GM21390 (cell line): ENCODE measurements around the gene COL8A2.

Experiments used
- ATAC-seq: cut with Tn5 transposase; IDR thresholded peaks from one replicate; pipeline ENCODE4 v1.9.1; 2021; ENCODE audit not compliant: unreplicated experiment

COL8A2 gene

DNA sequence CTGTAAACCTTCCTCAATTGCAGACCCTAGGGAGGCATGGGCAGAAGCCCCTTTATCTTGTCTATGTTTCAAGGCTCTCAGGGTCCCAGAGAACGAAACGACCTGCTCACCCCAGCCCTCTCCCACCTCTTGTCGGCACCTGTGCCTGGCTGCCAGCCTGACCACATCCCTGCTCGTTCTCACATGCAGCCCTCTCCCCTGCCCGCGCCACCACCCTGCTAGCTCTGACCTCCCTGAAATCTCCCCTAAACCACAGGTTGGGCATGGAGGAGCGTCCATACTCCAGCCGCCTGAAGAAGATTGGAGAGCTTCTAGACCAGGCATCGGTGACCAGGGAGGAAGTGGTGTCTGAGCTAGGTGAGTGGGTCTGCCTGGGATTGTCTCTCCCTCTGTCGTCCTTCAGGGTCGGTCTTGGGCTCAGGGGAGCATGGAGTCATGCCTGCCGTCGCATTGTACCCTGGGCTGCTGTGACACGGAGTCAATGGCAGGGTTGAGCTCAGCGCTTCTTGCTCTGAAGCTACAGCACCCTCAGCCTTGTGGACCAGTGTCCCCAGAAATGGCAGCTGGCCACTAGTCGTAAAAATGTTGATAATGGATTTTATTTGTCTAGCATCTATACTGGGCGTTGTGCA lies 32.7 kb downstream of the COL8A2 start:
- ATAC-seq = no peak

GRCh38 chr1:36091698-36092097 lies 33.3 kb downstream of the COL8A2 start:
- no peak for ATAC-seq

- ATAC-seq = no peak
Observed at GRCh38 chr1:36091141-36091540, 33.9 kb downstream of the COL8A2 start.

- peak; percentile 11 for ATAC-seq
Observed at GRCh38 chr1:36089393-36090121, 35.5 kb downstream of the COL8A2 start.

GRCh38 chr1:36088577-36089392 lies 36.2 kb downstream of the COL8A2 start, which contains the start of gene ADPRS:
Gene ADPRS, plus strand, starts transcription at chr1:36088892. Its CDS starts 13 bp downstream, at chr1:36088905.
- peak; percentile 68 for ATAC-seq

GRCh38 chr1:36088265-36088576 lies 36.8 kb downstream of the COL8A2 start:
- ATAC-seq = peak; percentile 3

DNA sequence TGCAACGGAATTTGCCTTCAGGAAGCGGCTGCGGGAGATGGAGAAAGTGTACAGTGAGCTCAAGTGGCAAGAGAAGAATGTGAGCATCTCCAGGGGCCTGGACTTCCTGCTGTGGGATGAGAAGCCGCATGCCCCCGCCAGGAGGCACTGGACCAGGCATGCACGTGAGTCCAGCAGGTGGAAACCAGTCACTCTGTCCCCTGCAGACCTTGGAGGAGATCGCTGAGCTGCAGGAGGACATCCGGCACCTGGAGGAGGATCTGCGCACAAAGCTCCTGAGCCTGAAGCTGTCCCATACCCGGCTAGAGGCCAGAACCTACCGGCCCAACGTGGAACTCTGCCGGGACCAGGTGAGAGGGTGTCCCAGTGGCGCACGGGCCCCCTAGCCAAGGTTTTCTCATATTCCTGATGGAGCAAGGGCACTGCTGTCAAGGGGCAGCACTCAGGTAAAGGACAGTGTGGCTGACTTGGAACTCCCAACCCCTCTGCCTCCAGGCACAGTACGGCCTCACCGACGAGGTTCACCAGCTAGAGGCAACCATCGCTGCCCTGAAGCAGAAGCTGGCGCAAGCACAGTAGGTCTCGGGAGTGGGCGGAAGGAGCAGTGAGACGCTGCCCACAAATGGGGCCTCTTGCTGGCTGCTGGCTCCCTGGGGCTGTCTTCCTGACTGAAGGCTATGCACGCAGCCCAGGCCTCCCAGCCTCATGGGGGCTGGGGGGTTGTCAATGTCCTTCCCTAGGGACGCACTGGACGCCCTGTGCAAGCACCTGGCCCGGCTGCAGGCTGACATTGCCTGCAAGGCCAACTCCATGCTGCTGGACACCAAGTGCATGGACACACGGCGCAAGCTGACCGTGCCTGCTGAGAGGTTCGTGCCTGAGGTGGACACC lies 37.5 kb downstream of the COL8A2 start:
- ATAC-seq = no peak

DNA sequence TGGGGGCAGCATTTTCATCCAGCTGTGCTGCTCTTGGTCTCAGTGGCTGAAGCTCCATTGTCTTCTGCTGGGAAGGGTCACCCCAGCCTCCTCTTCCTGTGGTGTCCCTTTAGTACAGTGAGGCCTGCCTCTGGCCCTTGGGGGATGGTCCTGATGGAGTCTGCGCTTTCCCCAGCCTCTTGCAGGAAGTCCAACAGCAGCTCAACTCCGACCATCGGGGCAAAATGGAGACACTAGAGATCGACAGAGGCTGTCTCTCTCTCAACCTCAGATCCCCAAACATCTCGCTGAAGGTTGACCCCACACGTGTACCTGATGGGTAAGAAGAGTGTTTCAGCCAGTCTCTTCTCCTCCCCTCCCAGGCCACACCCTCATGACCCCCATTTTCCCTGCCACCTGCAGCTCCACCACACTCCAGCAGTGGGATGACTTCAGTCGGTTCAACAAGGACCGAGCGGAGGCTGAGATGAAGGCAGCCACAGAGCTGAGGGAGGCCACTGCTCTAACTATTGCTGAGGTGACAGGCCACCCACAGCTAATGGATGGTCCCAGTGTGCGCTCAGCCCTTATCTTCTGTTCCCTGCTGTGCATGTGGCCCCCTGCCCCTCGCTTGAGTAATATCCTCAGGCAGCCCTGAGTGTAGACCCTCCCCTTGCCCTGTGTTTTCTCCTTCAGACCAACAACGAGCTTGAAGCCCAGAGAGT lies 38.3 kb downstream of the COL8A2 start:
- ATAC-seq = no peak

GRCh38 chr1:36085686-36086526 lies 39.1 kb downstream of the COL8A2 start:
- no peak for ATAC-seq

- no peak for ATAC-seq
Observed at GRCh38 chr1:36085126-36085525, 39.9 kb downstream of the COL8A2 start.

- no peak for ATAC-seq
Observed at GRCh38 chr1:36084497-36085115, 40.4 kb downstream of the COL8A2 start.

DNA sequence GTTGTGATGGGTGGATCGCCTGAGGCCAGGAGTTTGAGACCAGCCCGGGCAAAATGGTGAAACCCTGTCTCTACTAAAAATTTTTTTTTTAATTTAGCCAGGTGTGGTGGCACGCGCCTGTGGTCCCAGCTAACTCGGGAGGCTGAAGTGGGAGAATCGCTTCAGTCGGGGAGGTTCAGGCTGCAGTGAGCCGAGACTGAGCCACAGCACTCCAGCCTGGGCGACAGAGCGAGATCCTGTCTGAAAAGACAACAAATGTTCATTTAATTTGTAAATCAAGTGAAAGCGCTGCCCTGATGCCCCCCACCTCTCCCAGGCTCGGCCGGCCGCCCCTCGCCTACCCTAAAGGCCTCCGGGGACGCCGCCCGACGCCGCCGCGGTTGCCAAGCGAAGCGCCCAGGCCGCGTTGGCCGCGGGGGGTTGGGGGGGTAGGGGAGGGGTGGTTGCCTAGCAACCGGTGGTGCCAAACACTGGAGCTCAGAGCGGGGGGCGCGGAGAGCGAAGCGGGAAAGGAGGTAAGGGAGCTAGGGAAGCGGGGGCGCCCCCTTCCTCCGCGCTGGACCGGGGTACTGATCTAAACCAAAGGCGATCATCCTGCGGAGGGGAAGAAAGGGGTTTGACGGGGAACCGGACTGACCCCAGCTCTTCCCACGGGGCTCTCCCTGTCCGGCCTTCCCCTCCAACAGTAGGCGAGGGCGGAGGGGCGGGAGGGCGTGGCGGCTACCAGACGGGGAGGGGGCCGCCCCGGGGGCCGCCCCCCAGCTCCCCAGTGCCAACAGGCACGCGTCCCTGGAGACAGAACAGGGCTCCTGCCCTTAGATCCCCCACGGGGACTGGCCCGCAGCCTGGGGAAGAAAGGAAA lies 41.2 kb downstream of the COL8A2 start, which contains the start of gene TEKT2:
TEKT2 (plus strand) TSS at position 460 of the 862 bp plus-strand sequence. CDS start 828 bp downstream, outside the sequence.
- ATAC-seq = no peak

DNA sequence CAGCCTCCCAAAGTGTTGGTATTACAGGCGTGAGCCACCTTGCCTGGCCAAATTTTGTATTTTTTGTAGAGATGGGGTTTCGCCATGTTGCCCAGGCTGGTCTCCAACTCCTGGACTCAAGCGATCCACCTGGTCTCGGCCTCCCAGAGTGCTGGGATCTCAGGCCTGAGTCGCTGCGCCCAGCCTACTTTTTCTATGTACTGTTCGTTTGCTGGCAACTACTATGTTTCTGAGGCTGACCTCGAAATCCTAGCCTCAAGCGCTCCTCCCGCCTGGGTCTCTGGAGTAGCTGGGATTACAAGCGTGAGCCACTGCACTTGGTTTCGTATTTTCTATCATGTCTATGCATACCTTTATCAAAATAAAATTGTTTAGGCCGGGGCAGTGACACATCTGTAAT lies 41.8 kb downstream of the COL8A2 start:
- ATAC-seq = no peak

DNA sequence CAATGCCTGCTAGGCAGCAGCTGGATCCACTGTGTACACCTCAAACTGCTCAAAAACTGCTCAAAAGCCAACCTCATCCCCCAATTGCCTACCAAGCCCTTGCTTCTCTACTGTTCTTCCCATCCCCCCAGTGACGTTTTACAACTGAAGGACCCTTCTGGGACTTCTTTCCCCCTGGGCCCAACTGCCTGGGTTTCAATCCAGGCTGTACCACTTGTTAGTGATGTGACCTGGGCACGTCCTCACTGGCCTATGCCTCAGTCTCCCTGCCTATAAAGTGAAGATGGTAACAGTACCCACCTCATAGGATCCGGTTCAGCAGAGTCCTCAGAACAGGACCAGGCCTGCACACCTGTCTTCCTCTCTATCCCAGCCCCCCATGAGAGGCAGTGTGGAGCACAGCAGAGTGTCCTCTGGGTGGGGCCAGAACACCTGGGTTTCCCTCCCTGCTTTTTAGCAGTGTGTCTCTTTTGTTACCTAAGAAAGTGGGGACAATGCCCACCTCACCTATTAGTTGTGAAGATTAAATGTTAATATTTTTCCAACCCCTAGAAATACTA lies 43.0 kb downstream of the COL8A2 start:
- no peak for ATAC-seq

GRCh38 chr1:36080801-36081200 lies 44.2 kb downstream of the COL8A2 start:
- ATAC-seq = no peak

- ATAC-seq = no peak
Observed at GRCh38 chr1:36080236-36080635, 44.8 kb downstream of the COL8A2 start.

- no peak for ATAC-seq
Observed at GRCh38 chr1:36076979-36077573, 47.9 kb downstream of the COL8A2 start.
